IMR-90 (cell line): ENCODE measurements around the gene CACNA1F. TPM values are rescaled to one million over a fixed set of nuclear protein-coding genes. Genes with fewer than 3 reads are reported as not detected.

ENCODE experiments used
- ATAC-seq: fragments of 200-7000 bp; cut with Tn5 transposase; 2 replicates; pipeline ENCODE4 v1.9.1; 2020; ENCODE audit warnings: low read depth, mild to moderate bottlenecking, moderate library complexity
- BruUV-seq: library from RNA; stranded (reverse); fragments of 400-500 nt; replicated peaks from 2 replicates; lab custom pipeline; 2021; lab: Mats Ljungman, UMichigan
- CTCF ChIA-PET: fragments of 300-600 bp; formaldehyde crosslinking; extraction: SDS; loops from one replicate; lab custom pipeline; 2021; ENCODE audit warnings: antibody characterized with exemption; lab: Yijun Ruan, JAX
- POLR2A ChIA-PET: fragments of 300-600 bp; sonication (Branson Sonifier 250); formaldehyde crosslinking; loops from one replicate; lab custom pipeline; 2022; ENCODE audit warnings: antibody characterized with exemption; ENCODE audit not compliant: unreplicated experiment; lab: Charles Lee
- DNase-seq: peaks from one replicate; pipeline ENCODE4 v3.0.0; 2013
- H2AFZ ChIP-seq: replicated peaks from 2 replicates; pipeline ENCODE3; 2013; ENCODE audit warnings: low read length, mild to moderate bottlenecking; ENCODE audit not compliant: poor library complexity
- H2AK5ac ChIP-seq: 2 replicates; pipeline ENCODE4 v1.6.1; 2013; ENCODE audit warnings: low read depth, low read length, inconsistent platforms
- H2AK9ac ChIP-seq: replicated peaks from 2 replicates; pipeline ENCODE3; 2013; ENCODE audit warnings: mild to moderate bottlenecking, low read depth, low read length, moderate library complexity; ENCODE audit not compliant: poor library complexity
- H2BK120ac ChIP-seq: 2 replicates; pipeline ENCODE4 v1.6.1; 2013; ENCODE audit warnings: low read depth, low read length, inconsistent platforms
- H2BK15ac ChIP-seq: 3 replicates; pipeline ENCODE4 v1.6.1; 2013; ENCODE audit warnings: low read depth, low read length, inconsistent platforms
- H2BK20ac ChIP-seq: 2 replicates; pipeline ENCODE4 v1.6.1; 2013; ENCODE audit warnings: low read depth, mild to moderate bottlenecking, inconsistent platforms, low read length, moderate library complexity
- H2BK5ac ChIP-seq: 2 replicates; pipeline ENCODE4 v1.6.1; 2013; ENCODE audit warnings: mild to moderate bottlenecking, low read depth, low read length, inconsistent platforms; ENCODE audit not compliant: poor library complexity, severe bottlenecking
- H3K14ac ChIP-seq: replicated peaks from 2 replicates; pipeline ENCODE4 v1.6.1; 2013; ENCODE audit warnings: low read depth, low read length, inconsistent platforms
- H3K18ac ChIP-seq: 2 replicates; pipeline ENCODE4 v1.6.1; 2013; ENCODE audit warnings: low read depth, low read length, control low read depth
- H3K23ac ChIP-seq: 2 replicates; pipeline ENCODE4 v1.6.1; 2013; ENCODE audit warnings: low read depth, low read length, inconsistent platforms
- H3K27ac ChIP-seq: 2 replicates; pipeline ENCODE4 v1.5.1; 2013; ENCODE audit warnings: mild to moderate bottlenecking, control low read depth, low read length; ENCODE audit not compliant: insufficient read depth
- H3K27me3 ChIP-seq: 2 replicates; pipeline ENCODE4 v1.6.1; 2013; ENCODE audit warnings: low read length; ENCODE audit not compliant: control insufficient read depth, insufficient read depth
- H3K36me3 ChIP-seq: 2 replicates; pipeline ENCODE4 v1.6.1; 2013; ENCODE audit warnings: low read length, mixed read lengths; ENCODE audit not compliant: control insufficient read depth, insufficient read depth
- H3K4ac ChIP-seq: 2 replicates; pipeline ENCODE4 v1.6.1; 2013; ENCODE audit warnings: low read depth, low read length, inconsistent platforms
- H3K4me1 ChIP-seq: 2 replicates; pipeline ENCODE4 v1.6.1; 2013; ENCODE audit warnings: low read length, mixed read lengths; ENCODE audit not compliant: control insufficient read depth, insufficient read depth
- H3K4me2 ChIP-seq: 2 replicates; pipeline ENCODE4 v1.6.1; 2013; ENCODE audit warnings: low read depth, mild to moderate bottlenecking, control low read depth, low read length, moderate library complexity
- H3K4me3 ChIP-seq: 2 replicates; pipeline ENCODE4 v1.5.1; 2013; ENCODE audit warnings: low read depth, mild to moderate bottlenecking, control low read depth, low read length, moderate library complexity; ENCODE audit not compliant: insufficient read depth
- H3K56ac ChIP-seq: 2 replicates; pipeline ENCODE4 v1.6.1; 2013; ENCODE audit warnings: low read length, inconsistent platforms; ENCODE audit not compliant: insufficient read depth; ENCODE audit errors: extremely low read depth
- H3K79me1 ChIP-seq, 2 experiments: 2 replicates each; pipeline ENCODE4 v1.6.1; 2013; ENCODE audit warnings: low read length in 2 of 2, inconsistent platforms in 1 of 2, low read depth in 1 of 2
- H3K9ac ChIP-seq: 2 replicates; pipeline ENCODE4 v1.6.1; 2013; ENCODE audit warnings: low read depth, low read length, control low read depth
- H3K9me1 ChIP-seq: 2 replicates; pipeline ENCODE4 v1.6.1; 2013; ENCODE audit warnings: low read length, inconsistent platforms; ENCODE audit not compliant: insufficient read depth
- H3K9me3 ChIP-seq: 2 replicates; pipeline ENCODE4 v1.6.1; 2013; ENCODE audit warnings: low read length; ENCODE audit not compliant: control insufficient read depth, insufficient read depth
- H4K20me1 ChIP-seq: 2 replicates; pipeline ENCODE4 v1.6.1; 2013; ENCODE audit warnings: low read length, inconsistent platforms; ENCODE audit not compliant: insufficient read depth
- H4K5ac ChIP-seq: 2 replicates; pipeline ENCODE4 v1.6.1; 2013; ENCODE audit warnings: mild to moderate bottlenecking, low read depth, low read length, control low read depth
- H4K8ac ChIP-seq, 2 experiments: 2 replicates each; pipeline ENCODE4 v1.6.1; 2013; ENCODE audit warnings: low read depth in 2 of 2, low read length in 2 of 2, control low read depth in 1 of 2, inconsistent platforms in 1 of 2
- H4K91ac ChIP-seq: 2 replicates; pipeline ENCODE4 v1.6.1; 2013; ENCODE audit warnings: low read depth, low read length, inconsistent platforms; ENCODE audit not compliant: insufficient read depth
- BHLHE40 ChIP-seq: fragments of 150-350 bp; IDR thresholded peaks from 2 replicates; pipeline ENCODE4 v1.6.1; 2016; ENCODE audit warnings: mild to moderate bottlenecking, low read depth, low read length
- CHD1 ChIP-seq: IDR thresholded peaks from 2 replicates; pipeline ENCODE4 v1.6.1; 2012; ENCODE audit warnings: low read depth, low read length, improper control_type of control experiment
- FOS ChIP-seq: fragments of 150-350 bp; IDR thresholded peaks from 2 replicates; pipeline ENCODE4 v1.6.1; 2016; ENCODE audit warnings: low read depth, low read length
- MAFK ChIP-seq: IDR thresholded peaks from 2 replicates; pipeline ENCODE4 v1.6.1; 2012; ENCODE audit warnings: low read depth, low read length, improper control_type of control experiment
- MXI1 ChIP-seq: IDR thresholded peaks from 2 replicates; pipeline ENCODE4 v1.6.1; 2012; ENCODE audit warnings: low read depth, mild to moderate bottlenecking, low read length, moderate library complexity, borderline replicate concordance
- NFE2L2 ChIP-seq: fragments of 150-350 bp; IDR thresholded peaks from 2 replicates; pipeline ENCODE4 v1.6.1; 2016; ENCODE audit warnings: low read depth, mild to moderate bottlenecking, low read length
- RAD21 ChIP-seq: IDR thresholded peaks from 2 replicates; pipeline ENCODE4 v1.6.1; 2012; ENCODE audit warnings: low read length, improper control_type of control experiment
- RFX5 ChIP-seq: IDR thresholded peaks from 2 replicates; pipeline ENCODE4 v1.8.0; 2012; ENCODE audit warnings: low read depth, mild to moderate bottlenecking, low read length, moderate library complexity
- SMC3 ChIP-seq: fragments of 150-350 bp; IDR thresholded peaks from 2 replicates; pipeline ENCODE4 v1.6.1; 2016; ENCODE audit warnings: low read depth, mild to moderate bottlenecking, antibody characterized with exemption, low read length, moderate library complexity
- WGBS, 2 experiments: methylation state at CpG; one replicate each; pipeline versions ENCODE4 v1.1.5 to v1.1.7; 2013; ENCODE audit warnings: missing lambda C conversion rate in 2 of 2; ENCODE audit not compliant: insufficient read length in 1 of 2; ENCODE audit errors: extremely low coverage in 2 of 2; 5-methylcytosine and 5-hydroxymethylcytosine counted together
- dilution Hi-C: fragments of 300-500 bp; cut with HindIII; formaldehyde crosslinking; loops from one replicate; pipeline ENCODE4 v1.14.3; 2018; ENCODE audit warnings: low sequenced_read_pairs; ENCODE audit not compliant: unreplicated experiment
- in situ Hi-C: fragments of 300-500 bp; cut with MboI; formaldehyde crosslinking; loops from 3 replicates; pipeline ENCODE4 v1.14.3; 2019; ENCODE audit warnings: low sequenced_read_pairs, inconsistent platforms, mixed read lengths
- intact Hi-C: fragments of 100-400 bp; cut with micrococcal nuclease; formaldehyde crosslinking; loops from 2 replicates; pipeline ENCODE4 v1.10.0; 2022
- polyA plus RNA-seq, 3 experiments: library from polyadenylated mRNA; depleted of rRNA; stranded (reverse); fragments of >200 nt; gene quantifications; 2 replicates each; pipeline ENCODE4 v1.2.3, GENCODE V29; 2012; ENCODE audit warnings: low replicate concordance in 1 of 3
- total RNA-seq: library from RNA; depleted of rRNA; stranded (reverse); fragments of >200 nt; gene quantifications from 2 replicates; pipeline ENCODE4 v1.2.3, GENCODE V29; 2012
- TF ChIP-seq, protein P1 (sequence below): conservative IDR thresholded peaks from 2 replicates; pipeline ENCODE4 v1.5.1; 2012; ENCODE audit warnings: mild to moderate bottlenecking, low read depth, low read length, improper control_type of control experiment
- TF ChIP-seq, protein P2 (sequence below): fragments of 150-350 bp; IDR thresholded peaks from 2 replicates; pipeline ENCODE4 v1.6.1; 2017; ENCODE audit warnings: mild to moderate bottlenecking, antibody characterized with exemption, low read length, low read depth

CACNA1F gene
- total and polyA plus RNA-seq, 2 of the 4 experiments (the other 2 are of a cell fraction): not detected

DNA sequence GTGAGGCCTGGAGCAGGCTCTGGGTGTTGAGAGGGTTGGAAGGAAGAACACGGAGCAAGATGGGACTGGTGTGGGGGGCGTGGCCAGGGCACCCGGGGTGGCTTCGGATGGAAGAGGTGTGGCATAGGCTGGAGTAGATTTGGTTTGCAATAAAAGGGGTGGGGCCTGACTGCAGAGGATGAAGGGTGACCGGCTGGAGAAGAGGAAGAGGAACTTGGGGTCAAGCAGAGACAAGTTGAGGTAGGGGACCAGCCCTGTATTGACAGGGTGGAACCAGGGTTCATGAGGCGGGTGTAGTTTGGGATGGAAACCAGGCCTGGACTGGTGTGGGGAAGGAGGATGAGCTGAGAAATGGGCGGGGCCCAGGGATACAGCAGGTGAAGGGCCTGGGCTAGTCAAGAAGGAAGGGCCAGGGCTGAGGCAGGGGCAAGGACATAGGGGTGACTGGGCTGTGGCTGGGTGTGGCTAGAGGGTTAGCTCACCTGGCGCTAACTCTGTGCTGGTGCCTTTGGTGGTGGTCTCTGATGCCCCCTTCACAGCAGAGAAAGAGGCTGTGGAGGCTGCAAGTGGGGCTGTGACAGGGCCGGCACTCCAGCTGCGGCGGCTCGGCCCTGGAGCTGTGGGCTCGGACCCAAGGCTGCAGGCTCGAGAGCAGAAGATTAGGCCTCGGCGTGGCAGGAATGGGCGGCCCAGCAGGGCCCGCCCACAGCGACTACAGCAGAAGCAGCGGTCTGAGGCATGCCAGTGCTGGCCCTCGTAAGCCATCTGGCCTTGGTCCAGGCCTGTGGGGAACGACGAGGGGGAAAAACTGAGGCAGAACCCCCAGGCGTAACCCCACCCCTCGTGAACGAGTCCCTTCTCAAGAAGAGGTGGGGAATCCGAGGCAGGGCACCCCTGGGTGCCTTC lies 56.5 kb downstream of the CACNA1F start:
- Histone ChIP-seq H3K27ac (no peak overlapping the region), H3K9me1 (0 out of 2 replicates have a peak, but pooled peaks cover 5% of the 10 kb centered on the region), H2AFZ (no peak overlapping the region), H3K27me3 (no peaks in the 10 kb centered on the region), H3K14ac (no peak overlapping the region), H4K5ac (no peak overlapping the region), H4K8ac (no peak overlapping the region), H3K9me3 (no peaks in the 10 kb centered on the region; the same call in 1 of the 2 replicates), H3K9ac (no peak overlapping the region), H3K4me1 (peaks cover 2% of the 10 kb centered on the region), H2BK15ac (no peak overlapping the region), H2AK5ac (no peak overlapping the region), H2BK20ac (no peak overlapping the region), H4K20me1 (no peaks in the 10 kb centered on the region; the same call in 1 of the 2 replicates), H3K23ac (no peak overlapping the region), H3K56ac (no peak overlapping the region), H3K18ac (no peak overlapping the region), H2BK5ac (no peak overlapping the region), H3K79me1 (peaks cover 17 to 19% of the 10 kb centered on the region in 2 experiments), H3K4me2 (no peak overlapping the region), H4K91ac (no peak overlapping the region), H2BK120ac (no peak overlapping the region), H3K4ac (no peak overlapping the region), H3K36me3 (peaks cover 25% of the 10 kb centered on the region), H3K4me3 (no peak overlapping the region), H2AK9ac (no peak overlapping the region)
- dilution Hi-C loops (no loop called here), in situ Hi-C loops (no loop called here), intact Hi-C loops (no loop called here)
- CTCF ChIA-PET: no interaction called here
- BruUV-seq: no TSS peak
- no peak for ATAC-seq
- POLR2A ChIA-PET: no interaction called here
- 82% methylated on average over 7 of the region's 27 CpGs; no CpG with 5 or more reads in 1 of the 2 experiments for WGBS, 2 experiments
- TF ChIP-seq, protein P1, sequence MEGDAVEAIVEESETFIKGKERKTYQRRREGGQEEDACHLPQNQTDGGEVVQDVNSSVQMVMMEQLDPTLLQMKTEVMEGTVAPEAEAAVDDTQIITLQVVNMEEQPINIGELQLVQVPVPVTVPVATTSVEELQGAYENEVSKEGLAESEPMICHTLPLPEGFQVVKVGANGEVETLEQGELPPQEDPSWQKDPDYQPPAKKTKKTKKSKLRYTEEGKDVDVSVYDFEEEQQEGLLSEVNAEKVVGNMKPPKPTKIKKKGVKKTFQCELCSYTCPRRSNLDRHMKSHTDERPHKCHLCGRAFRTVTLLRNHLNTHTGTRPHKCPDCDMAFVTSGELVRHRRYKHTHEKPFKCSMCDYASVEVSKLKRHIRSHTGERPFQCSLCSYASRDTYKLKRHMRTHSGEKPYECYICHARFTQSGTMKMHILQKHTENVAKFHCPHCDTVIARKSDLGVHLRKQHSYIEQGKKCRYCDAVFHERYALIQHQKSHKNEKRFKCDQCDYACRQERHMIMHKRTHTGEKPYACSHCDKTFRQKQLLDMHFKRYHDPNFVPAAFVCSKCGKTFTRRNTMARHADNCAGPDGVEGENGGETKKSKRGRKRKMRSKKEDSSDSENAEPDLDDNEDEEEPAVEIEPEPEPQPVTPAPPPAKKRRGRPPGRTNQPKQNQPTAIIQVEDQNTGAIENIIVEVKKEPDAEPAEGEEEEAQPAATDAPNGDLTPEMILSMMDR: no peak
- no peak for TF ChIP-seq NFE2L2
- no peak for TF ChIP-seq MAFK
- no peak for TF ChIP-seq FOS
- no peak for TF ChIP-seq CHD1
- no peak for TF ChIP-seq RFX5
- no peak for TF ChIP-seq MXI1
- no peak for TF ChIP-seq SMC3
- no peak for TF ChIP-seq RAD21
- no peak for TF ChIP-seq BHLHE40
- TF ChIP-seq, protein P2, sequence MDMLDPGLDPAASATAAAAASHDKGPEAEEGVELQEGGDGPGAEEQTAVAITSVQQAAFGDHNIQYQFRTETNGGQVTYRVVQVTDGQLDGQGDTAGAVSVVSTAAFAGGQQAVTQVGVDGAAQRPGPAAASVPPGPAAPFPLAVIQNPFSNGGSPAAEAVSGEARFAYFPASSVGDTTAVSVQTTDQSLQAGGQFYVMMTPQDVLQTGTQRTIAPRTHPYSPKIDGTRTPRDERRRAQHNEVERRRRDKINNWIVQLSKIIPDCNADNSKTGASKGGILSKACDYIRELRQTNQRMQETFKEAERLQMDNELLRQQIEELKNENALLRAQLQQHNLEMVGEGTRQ: no peak
- no peak for DNase-seq
